Measurements from ENCODE around the gene TMEM14C.

Gene TMEM14C

DNA sequence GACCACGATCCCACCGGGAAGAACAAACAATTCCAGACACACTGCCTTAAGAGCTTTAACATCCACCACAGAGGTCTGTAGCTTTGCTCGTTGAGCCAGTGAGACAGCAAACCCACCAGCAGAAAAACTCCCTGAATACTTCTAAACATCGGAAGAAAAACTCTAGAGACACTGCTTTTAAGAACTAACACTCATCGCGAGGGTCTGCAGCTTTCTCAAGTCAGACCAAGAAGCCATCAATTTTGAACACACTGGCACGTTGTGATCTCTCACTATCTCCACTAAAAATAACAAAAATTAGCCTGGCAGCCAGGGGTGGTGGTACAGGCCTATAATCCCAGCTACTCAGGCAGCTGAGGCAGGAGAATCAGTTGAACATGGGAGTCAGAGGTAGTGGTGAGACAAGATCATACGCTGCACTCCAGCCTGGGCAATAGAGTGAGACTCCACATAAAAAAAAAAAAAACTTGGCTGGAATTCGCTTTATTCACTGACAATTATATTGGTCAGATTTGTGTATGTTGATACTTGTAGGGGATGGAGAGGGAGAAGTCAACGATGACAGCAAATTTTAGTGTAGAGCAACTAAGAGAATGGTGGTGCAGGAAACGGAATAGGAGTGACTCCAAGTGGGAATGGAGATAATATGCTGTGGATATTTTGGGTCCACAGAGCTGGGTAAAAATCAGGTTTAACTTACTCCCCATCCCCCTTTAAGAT, 860 bp upstream of the TMEM14C start:
- Histone ChIP-seq H3K4me3 (peak overlapping the region; percentile 87), H3K27ac (peak overlapping the region; percentile 71 to 92)
- no peak for TF ChIP-seq CTCF (IDR thresholded peaks at IDR 0.05)
- DNase-seq (ENCODE audit: low spot score) = no peak

DNA sequence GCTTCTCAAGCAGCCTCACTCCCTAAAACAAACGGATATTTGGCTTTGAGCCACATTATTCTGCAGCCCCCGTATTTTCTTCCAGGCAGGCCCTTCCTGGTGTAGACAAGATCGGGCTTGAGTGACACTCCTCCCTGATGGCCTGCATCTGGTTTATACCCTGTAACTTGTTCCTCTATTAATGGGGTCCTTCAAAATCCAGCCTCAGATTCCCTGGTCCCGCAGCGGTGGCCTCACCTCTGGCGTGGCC, 375 bp upstream of the TMEM14C start:
- no peak for TF ChIP-seq CTCF (IDR thresholded peaks at IDR 0.05)

DNA sequence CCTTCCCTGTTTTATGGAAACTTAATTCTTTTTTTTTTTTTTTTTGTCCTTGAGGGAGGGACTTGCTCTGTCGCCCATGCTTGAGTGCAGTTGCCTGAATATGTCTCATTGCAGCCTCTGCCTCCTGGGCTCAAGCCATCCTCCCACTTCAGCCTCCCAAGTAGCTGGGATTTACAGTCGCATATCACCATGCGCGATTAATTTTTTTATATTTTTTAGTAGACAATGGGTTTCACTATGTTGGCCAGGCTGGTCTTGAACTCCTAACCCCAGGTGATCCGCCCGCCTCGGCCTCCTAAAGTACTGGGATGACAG, 654 bp downstream of the TMEM14C start:
- no peak for DNase-seq (ENCODE audit: low spot score)
- H3K4me3 ChIP-seq = peak overlapping the region; percentile 87
- no peak for TF ChIP-seq CTCF (IDR thresholded peaks at IDR 0.05)
- peak overlapping the region; percentile 71 to 92 for H3K27ac ChIP-seq

More for the DNA sequence above, 375 bp upstream of the TMEM14C start:
- Histone ChIP-seq H3K27ac (peak overlapping the region; percentile 71 to 92), H3K4me3 (peak overlapping the region; percentile 87)
- no peak for DNase-seq (ENCODE audit: low spot score)

DNA sequence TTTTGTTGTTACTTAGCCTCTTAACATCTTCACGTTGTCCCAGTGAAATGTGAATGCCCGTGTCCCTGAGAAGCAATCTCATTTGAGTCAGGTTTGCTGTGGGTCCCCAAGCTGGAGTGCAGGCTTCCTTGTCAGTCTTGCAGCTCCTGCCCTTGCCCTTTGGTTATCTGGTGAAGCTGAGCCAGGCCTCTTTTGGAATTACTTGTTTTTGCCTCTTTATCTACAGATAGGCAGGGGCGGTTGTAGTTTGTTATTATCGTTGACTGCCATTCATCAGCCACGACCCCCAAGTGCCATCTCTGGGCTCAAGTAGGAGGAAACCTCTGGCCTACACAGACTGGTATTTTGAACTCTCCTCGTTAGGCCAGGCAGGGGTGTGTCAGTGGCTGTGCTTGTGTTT, 2.2 kb downstream of the TMEM14C start:
- H3K27ac ChIP-seq = no peak overlapping the region
- no peak for TF ChIP-seq CTCF (IDR thresholded peaks at IDR 0.05)
- no peak for DNase-seq (ENCODE audit: low spot score)
- H3K4me3 ChIP-seq = no peak overlapping the region

GRCh38 chr6:10725716-10726115, 2.8 kb downstream of the TMEM14C start:
- no peak for DNase-seq (ENCODE audit: low spot score)
- no peak overlapping the region for H3K27ac ChIP-seq
- TF ChIP-seq CTCF (IDR thresholded peaks at IDR 0.05) = no peak

DNA sequence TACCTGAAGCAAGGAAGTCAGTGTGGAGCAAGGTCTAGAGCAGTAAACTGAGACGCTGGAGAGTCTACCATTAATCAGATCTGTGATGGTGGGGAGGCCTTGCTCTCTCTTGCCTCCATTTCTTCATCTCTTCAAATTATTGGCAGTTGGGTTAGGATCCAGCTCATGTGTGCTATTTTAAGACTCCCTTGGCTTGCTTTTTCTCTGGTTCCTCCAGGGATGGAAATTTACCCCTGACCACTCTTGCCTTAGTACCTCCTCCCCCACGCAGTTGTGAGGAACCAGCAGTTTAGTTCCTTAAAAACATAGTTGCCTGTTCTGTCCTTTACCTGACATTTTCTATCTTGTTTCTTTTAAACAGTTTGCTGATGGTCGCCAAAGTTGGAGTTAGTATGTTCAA, 7.4 kb downstream of the TMEM14C start:
- no peak for TF ChIP-seq CTCF (IDR thresholded peaks at IDR 0.05)
- Histone ChIP-seq H3K27ac (no peak overlapping the region), H3K4me3 (no peak overlapping the region)
- DNase-seq (ENCODE audit: low spot score) = no peak

More at GRCh38 chr6:10725716-10726115, 2.8 kb downstream of the TMEM14C start:
- H3K4me3 ChIP-seq = no peak overlapping the region

GRCh38 chr6:10733151-10733715, 10.4 kb downstream of the TMEM14C start:
- no peak for TF ChIP-seq CTCF (IDR thresholded peaks at IDR 0.05)
- no peak overlapping the region for H3K4me3 ChIP-seq
- no peak overlapping the region for H3K27ac ChIP-seq
- no peak for DNase-seq (ENCODE audit: low spot score)
